Esophagus muscularis mucosa (tissue), 4 donors: ENCODE measurements around the gene ZNF350.

ENCODE experiments used
- CTCF ChIP-seq, 3 experiments: fragments of 200-600 bp in 2 of 3; fragments of 450-650 bp in 1 of 3; sonication (generic) in 2 of 3; IDR thresholded peaks; one replicate each; pipeline ENCODE4 v1.5.1; 2017 to 2019; ENCODE audit warnings: antibody characterized with exemption in 3 of 3, mild to moderate bottlenecking in 2 of 3, moderate library complexity in 1 of 3
- EP300 ChIP-seq: sonication (generic); formaldehyde crosslinking; IDR thresholded peaks from one replicate; pipeline ENCODE4 v1.6.1; 2017; ENCODE audit warnings: antibody characterized with exemption
- POLR2A ChIP-seq: fragments of 450-650 bp; IDR thresholded peaks from one replicate; pipeline ENCODE4 v1.6.1; 2017; ENCODE audit warnings: antibody characterized with exemption, moderate library complexity, mild to moderate bottlenecking, low read depth
- POLR2AphosphoS5 ChIP-seq, 2 donors: sonication (generic); formaldehyde crosslinking; IDR thresholded peaks; one replicate each; pipeline ENCODE4 v1.6.1; 2017; ENCODE audit warnings: antibody characterized with exemption in 2 of 2

GRCh38 chr19:51926784-51927741, 59.6 kb downstream of the ZNF350 start, which contains the start of gene ZNF613:
- TF ChIP-seq CTCF (IDR thresholded peaks at IDR 0.05) (peak in 2 of 3 experiments; percentile 4 to 15), POLR2A (no peak), POLR2AphosphoS5 (IDR thresholded peaks at IDR 0.05) (peak; percentile 64 to 85), EP300 (no peak)
